Fibroblast of pulmonary artery (primary cell): ENCODE results near the gene TP73.
A peak's percentile ranks its signal among the peaks of the same experiment; 100 is the strongest.
"Not testable (repeated sequence)": the region's sequence is repeated elsewhere in the genome, so short reads cannot be mapped to it uniquely, and the experiment has no call there.

ENCODE experiments used
- DNase-seq: peaks from one replicate; pipeline ENCODE4 v3.0.0-alpha.2; 2010; ENCODE audit warnings: low read depth
- H3K4me3 ChIP-seq: replicated peaks from 2 replicates; pipeline ENCODE4 v1.5.1; 2011; ENCODE audit warnings: low read depth, mild to moderate bottlenecking, control low read depth, low read length, moderate library complexity
- CTCF ChIP-seq: IDR thresholded peaks from 2 replicates; pipeline ENCODE4 v1.5.1; 2011; ENCODE audit warnings: mild to moderate bottlenecking, control low read depth, low read length, inconsistent platforms; ENCODE audit errors: missing control alignments

The TP73 gene

DNA sequence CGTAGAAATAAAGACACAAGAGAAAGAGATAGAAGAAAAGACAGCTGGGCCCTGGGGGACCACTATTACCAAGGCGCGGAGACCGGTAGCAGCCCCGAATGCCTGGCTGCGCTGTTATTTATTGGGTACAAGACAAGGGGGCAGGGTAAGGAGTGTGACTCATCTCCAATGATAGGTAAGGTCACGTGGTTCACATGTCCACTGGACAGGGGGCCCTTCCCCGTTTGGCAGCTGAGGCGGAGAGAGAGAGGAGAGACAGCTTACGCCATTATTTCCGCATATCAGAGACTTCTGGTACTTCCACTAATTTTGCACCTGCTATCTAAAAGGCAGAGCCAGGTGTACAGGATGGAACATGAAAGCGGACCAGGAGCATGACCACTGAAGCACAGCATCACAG lies 31.6 kb upstream of the TP73 start:
- H3K4me3 ChIP-seq: no peak overlapping the region
- no peak for TF ChIP-seq CTCF
- DNase-seq: no peak

- not testable (repeated sequence) for H3K4me3 ChIP-seq
- peak; percentile 38 for DNase-seq
- TF ChIP-seq CTCF: peak; percentile 48
These were observed 31.1 kb upstream of the TP73 start for GRCh38 chr1:3621151-3621671.

DNA sequence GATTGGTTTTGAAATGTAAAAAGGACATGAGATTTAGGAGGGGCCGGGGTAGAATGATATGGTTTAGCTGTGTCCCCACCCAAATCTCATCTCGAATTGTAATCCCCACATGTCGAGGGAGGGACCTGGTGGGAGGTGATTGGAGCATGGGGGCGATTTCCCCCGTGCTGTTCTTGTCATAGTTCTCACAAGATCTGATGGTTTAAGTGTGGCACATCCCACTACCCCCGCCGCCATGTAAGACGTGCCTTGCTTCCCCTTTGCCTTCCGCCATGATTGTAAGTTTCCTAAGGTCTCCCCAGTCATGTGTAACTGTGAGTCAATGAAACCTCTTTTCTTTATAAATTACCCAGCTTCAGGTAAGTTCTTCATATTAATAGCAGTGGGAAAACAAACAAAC lies 30.2 kb upstream of the TP73 start:
- H3K4me3 ChIP-seq, DNase-seq: not testable (repeated sequence)

DNA sequence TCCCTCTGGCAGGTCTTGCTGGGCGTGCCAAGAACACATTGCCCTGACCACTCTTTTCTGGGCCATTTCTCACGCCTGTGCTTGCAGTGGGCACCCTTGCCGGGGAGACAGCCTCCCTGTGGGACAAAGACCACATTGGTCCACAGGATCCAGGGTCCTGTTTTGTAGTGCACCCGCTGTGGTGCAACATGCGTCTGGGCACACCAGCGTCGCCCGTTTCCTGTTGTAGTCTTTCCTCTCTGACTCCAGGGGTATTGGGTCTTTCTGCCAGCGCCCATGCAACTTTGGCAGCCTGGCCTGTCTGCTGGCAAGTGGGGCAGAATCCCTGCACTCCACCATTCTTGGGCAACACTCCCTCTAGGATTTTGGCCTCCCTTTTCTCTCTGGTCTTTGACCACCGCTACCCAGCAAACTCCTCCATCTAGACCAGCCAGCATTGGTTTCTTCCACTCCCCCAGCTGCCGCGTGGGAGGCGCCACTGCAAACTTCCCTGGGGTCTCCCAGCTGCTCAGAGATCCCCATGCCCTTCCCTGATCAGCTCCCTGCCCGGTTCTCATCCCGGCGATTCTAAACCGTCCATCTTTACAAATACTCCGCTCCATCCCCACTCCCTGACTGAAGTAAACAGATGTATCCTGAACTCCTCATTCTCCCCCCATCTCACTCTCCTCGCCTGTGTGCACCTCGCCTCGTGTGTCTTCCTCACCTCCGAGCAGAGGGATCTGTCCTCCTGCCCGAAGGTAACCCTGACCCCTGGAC lies 28.7 kb upstream of the TP73 start:
- peak overlapping the region; percentile 91 for H3K4me3 ChIP-seq
- DNase-seq: no peak
- TF ChIP-seq CTCF: no peak

GRCh38 chr1:3624200-3625136 lies 27.8 kb upstream of the TP73 start, which contains the start of gene TPRG1L:
TSS of gene TPRG1L (plus strand) at chr1:3625015. CDS start at chr1:3625073, 58 bp downstream.
- TF ChIP-seq CTCF: no peak
- DNase-seq: peak; percentile 94
- peak within 1 kb of the TSS; percentile 91 for H3K4me3 ChIP-seq

- peak overlapping the region; percentile 91 for H3K4me3 ChIP-seq
- no peak for TF ChIP-seq CTCF
- peak; percentile 61 for DNase-seq
These were observed 27.0 kb upstream of the TP73 start for GRCh38 chr1:3625151-3625907.
